Activated CD4-positive, alpha-beta T cell treated with anti-CD3 and anti-CD28 coated beads, Interleukin-10, Interleukin-2, amounts not matched to agents 100 ng/mL and 50 ng/mL, durations not matched to agents 16 hours and 8 hours (primary cell): ENCODE measurements around the gene EDN1.

Experiments
- DNase-seq: peaks from one replicate; pipeline ENCODE4 v3.0.0-alpha.2; 2020

EDN1 gene

GRCh38 chr6:12270551-12271230 lies 19.5 kb upstream of the EDN1 start:
- DNase-seq = peak; percentile 17

- DNase-seq = no peak
These were observed 18.6 kb upstream of the EDN1 start for GRCh38 chr6:12271594-12271993.

- DNase-seq = no peak
These were observed 18.2 kb upstream of the EDN1 start for GRCh38 chr6:12271997-12272396.

- DNase-seq = peak; percentile 5
These were observed 15.1 kb upstream of the EDN1 start for GRCh38 chr6:12275107-12275506.

GRCh38 chr6:12276930-12277315 lies 13.2 kb upstream of the EDN1 start:
- DNase-seq = no peak

GRCh38 chr6:12277386-12277785 lies 12.8 kb upstream of the EDN1 start:
- DNase-seq = no peak

- no peak for DNase-seq
These were observed 11.2 kb upstream of the EDN1 start for GRCh38 chr6:12278915-12279314.

- DNase-seq = no peak
These were observed 10.7 kb upstream of the EDN1 start for GRCh38 chr6:12279322-12280091.

- DNase-seq = no peak
These were observed 9.7 kb upstream of the EDN1 start for GRCh38 chr6:12280458-12280857.

GRCh38 chr6:12280902-12281301 lies 9.3 kb upstream of the EDN1 start:
- no peak for DNase-seq

- no peak for DNase-seq
These were observed 6.3 kb upstream of the EDN1 start for GRCh38 chr6:12283904-12284303.

- DNase-seq = no peak
These were observed 3.6 kb upstream of the EDN1 start for GRCh38 chr6:12286373-12287110.

GRCh38 chr6:12288211-12288618 lies 1.9 kb upstream of the EDN1 start:
- no peak for DNase-seq

- no peak for DNase-seq
These were observed 1.2 kb upstream of the EDN1 start for GRCh38 chr6:12288914-12289313.

GRCh38 chr6:12289365-12289919 lies 719 bp upstream of the EDN1 start:
- peak; percentile 70 for DNase-seq

- no peak for DNase-seq
These were observed 1.1 kb downstream of the EDN1 start for GRCh38 chr6:12291071-12291838.

- no peak for DNase-seq
These were observed 1.9 kb downstream of the EDN1 start for GRCh38 chr6:12291839-12292604.

GRCh38 chr6:12293235-12293930 lies 3.2 kb downstream of the EDN1 start:
- DNase-seq = no peak

GRCh38 chr6:12293931-12294807 lies 4.0 kb downstream of the EDN1 start:
- DNase-seq = no peak

GRCh38 chr6:12294851-12295536 lies 4.8 kb downstream of the EDN1 start:
- DNase-seq = no peak
